ENCODE data around the gene JAM3. TPM values are rescaled to one million over a fixed set of nuclear protein-coding genes. Genes with fewer than 3 reads are reported as not detected.

Gene JAM3
- 40.3 TPM for polyA plus RNA-seq (2013, experiment 1 of 2)
- 41.3 TPM for polyA plus RNA-seq (2013, experiment 2 of 2)

- WGBS, 2 donors (ENCODE audit: extremely low coverage in 2 of 2, insufficient read length in 2 of 2, insufficient replicate concordance in 1 of 2) = no CpG with 5 or more reads among the region's 57 CpGs
- H3K27ac ChIP-seq (replicated peaks; ENCODE audit: low read length) = peak within 1 kb of the TSS; percentile 88
- peak within 1 kb of the TSS; percentile 85 for H3K14ac ChIP-seq (ENCODE audit: low read length)
- peak; percentile 92 for DNase-seq (ENCODE audit: low spot score)
- peak within 1 kb of the TSS; percentile 88 to 100 for H3K4me3 ChIP-seq (ENCODE audit: low read length in 2 of 2)
- peak within 1 kb of the TSS; percentile 77 for H2BK5ac ChIP-seq (ENCODE audit: low read length)
- H3K9me3 ChIP-seq (replicated peaks in 1 of 2; ENCODE audit: control insufficient read depth in 2 of 2, insufficient read depth in 1 of 2, low read depth in 1 of 2, low read length in 2 of 2) = no peaks in the 10 kb centered on the region
- H4K8ac ChIP-seq (ENCODE audit: low read depth, low read length) = peak within 1 kb of the TSS; percentile 29
- H3K4me1 ChIP-seq (ENCODE audit: control insufficient read depth in 2 of 2, insufficient read depth in 1 of 2, low read depth in 1 of 2, low read length in 2 of 2) = peaks cover 8 to 42% of the 10 kb centered on the region in 2 donors
- no peak within 1 kb of the TSS for H2BK120ac ChIP-seq (ENCODE audit: low read depth, low read length)
- H2AFZ ChIP-seq (ENCODE audit: low read length) = peak within 1 kb of the TSS; percentile 96
- H3K18ac ChIP-seq (ENCODE audit: low read length) = peak within 1 kb of the TSS; percentile 92
- no peak within 1 kb of the TSS for H4K91ac ChIP-seq (ENCODE audit: low read depth, low read length, poor library complexity)
- H3K79me1 ChIP-seq (ENCODE audit: low read depth, low read length) = peaks cover 2% of the 10 kb centered on the region
- no peak within 1 kb of the TSS for H2BK12ac ChIP-seq (ENCODE audit: low read length)
- H3K27me3 ChIP-seq (ENCODE audit: control insufficient read depth in 3 of 3, insufficient read depth in 3 of 3, low read depth in 1 of 3, low read length in 3 of 3) = no peaks in the 10 kb centered on the region
- peak within 1 kb of the TSS; percentile 75 for H3K4me2 ChIP-seq (ENCODE audit: insufficient read depth, low read length, poor library complexity, severe bottlenecking)
- peak within 1 kb of the TSS; percentile 78 for H3K9ac ChIP-seq (ENCODE audit: low read depth, low read length, poor library complexity)
- no peak within 1 kb of the TSS for H3K4ac ChIP-seq (ENCODE audit: low read length)
- peak within 1 kb of the TSS; percentile 19 for H2BK15ac ChIP-seq (ENCODE audit: low read length)
- H2AK5ac ChIP-seq (ENCODE audit: low read depth, low read length) = no peak within 1 kb of the TSS
- H3K23ac ChIP-seq (ENCODE audit: low read depth, low read length, poor library complexity) = peak within 1 kb of the TSS; percentile 76
- H3K36me3 ChIP-seq (replicated peaks in 1 of 2; ENCODE audit: control insufficient read depth in 2 of 2, insufficient read depth in 2 of 2, low read length in 2 of 2) = no peaks in the 10 kb centered on the region
Observed at GRCh38 chr11:134068829-134069425, at the start of gene JAM3. Gene JAM3 (plus strand): TSS chr11:134069072. CDS start chr11:134069084, 12 bp downstream.

GRCh38 chr11:134019500-134019899, 49.4 kb upstream of the JAM3 start:
- no peak overlapping the region for H4K91ac ChIP-seq (ENCODE audit: low read depth, low read length, poor library complexity)
- no CpG with 5 or more reads among the region's 7 CpGs for WGBS, 2 donors (ENCODE audit: extremely low coverage in 2 of 2, insufficient read length in 2 of 2, insufficient replicate concordance in 1 of 2)

GRCh38 chr11:134020598-134020997, 48.3 kb upstream of the JAM3 start:
- H2BK5ac ChIP-seq (ENCODE audit: low read length) = no peak overlapping the region
- H2AK5ac ChIP-seq (ENCODE audit: low read depth, low read length) = no peak overlapping the region
- WGBS, 2 donors (ENCODE audit: extremely low coverage in 2 of 2, insufficient read length in 2 of 2, insufficient replicate concordance in 1 of 2) = no CpG with 5 or more reads among the region's 13 CpGs
- peak overlapping the region; percentile 15 for H3K18ac ChIP-seq (ENCODE audit: low read length)
- H2BK15ac ChIP-seq (ENCODE audit: low read length) = no peak overlapping the region
- no peaks in the 10 kb centered on the region for H3K9me3 ChIP-seq (replicated peaks in 1 of 2; ENCODE audit: control insufficient read depth in 2 of 2, insufficient read depth in 1 of 2, low read depth in 1 of 2, low read length in 2 of 2)
- peak overlapping the region in 1 of 2 donors; percentile 7 for H3K4me3 ChIP-seq (ENCODE audit: low read length in 2 of 2)
- H2BK120ac ChIP-seq (ENCODE audit: low read depth, low read length) = no peak overlapping the region
- no peak overlapping the region for H4K8ac ChIP-seq (ENCODE audit: low read depth, low read length)
- no peak overlapping the region for H2AFZ ChIP-seq (ENCODE audit: low read length)
- no peak overlapping the region for H2BK12ac ChIP-seq (ENCODE audit: low read length)
- H3K27ac ChIP-seq (replicated peaks; ENCODE audit: low read length) = no peak overlapping the region
- no peak overlapping the region for H3K9ac ChIP-seq (ENCODE audit: low read depth, low read length, poor library complexity)
- no peak overlapping the region for H3K4ac ChIP-seq (ENCODE audit: low read length)
- peaks cover 0 to 8% of the 10 kb centered on the region in 2 donors for H3K4me1 ChIP-seq (ENCODE audit: control insufficient read depth in 2 of 2, insufficient read depth in 1 of 2, low read depth in 1 of 2, low read length in 2 of 2)
- H4K91ac ChIP-seq (ENCODE audit: low read depth, low read length, poor library complexity) = no peak overlapping the region
- H3K79me1 ChIP-seq (ENCODE audit: low read depth, low read length) = peaks cover 2% of the 10 kb centered on the region
- H3K4me2 ChIP-seq (ENCODE audit: insufficient read depth, low read length, poor library complexity, severe bottlenecking) = no peak overlapping the region
- no peak for DNase-seq (ENCODE audit: low spot score)
- no peak overlapping the region for H3K23ac ChIP-seq (ENCODE audit: low read depth, low read length, poor library complexity)
- H3K14ac ChIP-seq (ENCODE audit: low read length) = no peak overlapping the region
- H3K27me3 ChIP-seq (ENCODE audit: control insufficient read depth in 3 of 3, insufficient read depth in 3 of 3, low read depth in 1 of 3, low read length in 3 of 3) = peaks cover 0 to 83% (median 0%) of the 10 kb centered on the region in 3 experiments
- no peaks in the 10 kb centered on the region for H3K36me3 ChIP-seq (replicated peaks in 1 of 2; ENCODE audit: control insufficient read depth in 2 of 2, insufficient read depth in 2 of 2, low read length in 2 of 2)

More at GRCh38 chr11:134019500-134019899, 49.4 kb upstream of the JAM3 start:
- Histone ChIP-seq H3K4me2 (ENCODE audit: insufficient read depth, low read length, poor library complexity, severe bottlenecking) (no peak overlapping the region), H3K79me1 (ENCODE audit: low read depth, low read length) (peaks cover 2% of the 10 kb centered on the region), H3K14ac (ENCODE audit: low read length) (no peak overlapping the region), H3K23ac (ENCODE audit: low read depth, low read length, poor library complexity) (no peak overlapping the region), H4K8ac (ENCODE audit: low read depth, low read length) (no peak overlapping the region), H3K36me3 (replicated peaks in 1 of 2; ENCODE audit: control insufficient read depth in 2 of 2, insufficient read depth in 2 of 2, low read length in 2 of 2) (no peaks in the 10 kb centered on the region), H3K4ac (ENCODE audit: low read length) (no peak overlapping the region), H2BK5ac (ENCODE audit: low read length) (no peak overlapping the region), H3K4me1 (ENCODE audit: control insufficient read depth in 2 of 2, insufficient read depth in 1 of 2, low read depth in 1 of 2, low read length in 2 of 2) (peaks cover 0 to 6% of the 10 kb centered on the region in 2 donors), H2BK15ac (ENCODE audit: low read length) (no peak overlapping the region), H3K27me3 (ENCODE audit: control insufficient read depth in 3 of 3, insufficient read depth in 3 of 3, low read depth in 1 of 3, low read length in 3 of 3) (peaks cover 0 to 77% (median 0%) of the 10 kb centered on the region in 3 experiments), H3K4me3 (ENCODE audit: low read length in 2 of 2) (no peak overlapping the region), H2AK5ac (ENCODE audit: low read depth, low read length) (no peak overlapping the region), H3K18ac (ENCODE audit: low read length) (no peak overlapping the region), H3K27ac (replicated peaks; ENCODE audit: low read length) (no peak overlapping the region), H2BK12ac (ENCODE audit: low read length) (no peak overlapping the region), H2AFZ (ENCODE audit: low read length) (no peak overlapping the region), H3K9ac (ENCODE audit: low read depth, low read length, poor library complexity) (no peak overlapping the region), H3K9me3 (replicated peaks in 1 of 2; ENCODE audit: control insufficient read depth in 2 of 2, insufficient read depth in 1 of 2, low read depth in 1 of 2, low read length in 2 of 2) (no peaks in the 10 kb centered on the region), H2BK120ac (ENCODE audit: low read depth, low read length) (no peak overlapping the region)
- DNase-seq (ENCODE audit: low spot score) = no peak

- no peak overlapping the region for H3K4me2 ChIP-seq (ENCODE audit: insufficient read depth, low read length, poor library complexity, severe bottlenecking)
- no peak overlapping the region for H2BK12ac ChIP-seq (ENCODE audit: low read length)
- H3K4me1 ChIP-seq (ENCODE audit: control insufficient read depth in 2 of 2, insufficient read depth in 1 of 2, low read depth in 1 of 2, low read length in 2 of 2) = peaks cover 6 to 12% of the 10 kb centered on the region in 2 donors
- no CpG with 5 or more reads among the region's 7 CpGs for WGBS, 2 donors (ENCODE audit: extremely low coverage in 2 of 2, insufficient read length in 2 of 2, insufficient replicate concordance in 1 of 2)
- DNase-seq (ENCODE audit: low spot score) = no peak
- no peak overlapping the region for H2AFZ ChIP-seq (ENCODE audit: low read length)
- no peak overlapping the region for H2BK120ac ChIP-seq (ENCODE audit: low read depth, low read length)
- H3K4ac ChIP-seq (ENCODE audit: low read length) = no peak overlapping the region
- H3K27me3 ChIP-seq (ENCODE audit: control insufficient read depth in 3 of 3, insufficient read depth in 3 of 3, low read depth in 1 of 3, low read length in 3 of 3) = peaks cover 0 to 82% (median 0%) of the 10 kb centered on the region in 3 experiments
- H2BK15ac ChIP-seq (ENCODE audit: low read length) = no peak overlapping the region
- H3K79me1 ChIP-seq (ENCODE audit: low read depth, low read length) = peaks cover 2% of the 10 kb centered on the region
- no peak overlapping the region for H3K27ac ChIP-seq (replicated peaks; ENCODE audit: low read length)
- H3K23ac ChIP-seq (ENCODE audit: low read depth, low read length, poor library complexity) = no peak overlapping the region
- H3K18ac ChIP-seq (ENCODE audit: low read length) = no peak overlapping the region
- H3K36me3 ChIP-seq (replicated peaks in 1 of 2; ENCODE audit: control insufficient read depth in 2 of 2, insufficient read depth in 2 of 2, low read length in 2 of 2) = no peaks in the 10 kb centered on the region
- no peak overlapping the region for H2BK5ac ChIP-seq (ENCODE audit: low read length)
- no peak overlapping the region for H3K9ac ChIP-seq (ENCODE audit: low read depth, low read length, poor library complexity)
- no peak overlapping the region for H4K91ac ChIP-seq (ENCODE audit: low read depth, low read length, poor library complexity)
- H2AK5ac ChIP-seq (ENCODE audit: low read depth, low read length) = no peak overlapping the region
- no peak overlapping the region for H4K8ac ChIP-seq (ENCODE audit: low read depth, low read length)
- no peak overlapping the region for H3K4me3 ChIP-seq (ENCODE audit: low read length in 2 of 2)
- H3K14ac ChIP-seq (ENCODE audit: low read length) = no peak overlapping the region
- no peaks in the 10 kb centered on the region for H3K9me3 ChIP-seq (replicated peaks in 1 of 2; ENCODE audit: control insufficient read depth in 2 of 2, insufficient read depth in 1 of 2, low read depth in 1 of 2, low read length in 2 of 2)
Observed at GRCh38 chr11:134021326-134021725, 47.5 kb upstream of the JAM3 start.
